HG03097 (cell line): ENCODE data around the gene INSC.
"Not testable (repeated sequence)": the region's sequence is repeated elsewhere in the genome, so short reads cannot be mapped to it uniquely, and the experiment has no call there.

Experiments
- ATAC-seq: cut with Tn5 transposase; IDR thresholded peaks from one replicate; pipeline ENCODE4 v1.9.1; 2021; ENCODE audit not compliant: unreplicated experiment, low FRiP score

INSC gene

GRCh38 chr11:15114501-15115475 lies at the start of gene INSC:
INSC (plus strand) TSS chr11:15114923; CDS start chr11:15149175, 34,252 bp downstream.
- ATAC-seq: no peak

GRCh38 chr11:15069751-15070150 lies 45.0 kb upstream of the INSC start:
- not testable (repeated sequence) for ATAC-seq

GRCh38 chr11:15071556-15072255 lies 43.0 kb upstream of the INSC start:
- no peak for ATAC-seq

- no peak for ATAC-seq
Measured at GRCh38 chr11:15072551-15073143, 42.1 kb upstream of the INSC start.

- ATAC-seq: no peak
Measured at GRCh38 chr11:15073361-15074205, 41.1 kb upstream of the INSC start, which contains the start of gene CALCB. CALCB (plus strand) TSS chr11:15073593; CDS start chr11:15074719, 1,126 bp downstream.

GRCh38 chr11:15074206-15075161 lies 40.2 kb upstream of the INSC start:
- peak; percentile 92 for ATAC-seq

GRCh38 chr11:15075162-15075526 lies 39.6 kb upstream of the INSC start:
- no peak for ATAC-seq

- ATAC-seq: no peak
Measured at GRCh38 chr11:15091175-15091574, 23.5 kb upstream of the INSC start.

GRCh38 chr11:15091625-15092024 lies 23.1 kb upstream of the INSC start:
- ATAC-seq: no peak

- no peak for ATAC-seq
Measured at GRCh38 chr11:15093432-15093831, 21.3 kb upstream of the INSC start.

GRCh38 chr11:15095736-15096228 lies 18.9 kb upstream of the INSC start:
- ATAC-seq: no peak

GRCh38 chr11:15097411-15097810 lies 17.3 kb upstream of the INSC start:
- ATAC-seq: no peak

GRCh38 chr11:15099267-15099666 lies 15.5 kb upstream of the INSC start:
- no peak for ATAC-seq

- ATAC-seq: no peak
Measured at GRCh38 chr11:15101072-15101709, 13.5 kb upstream of the INSC start.

- no peak for ATAC-seq
Measured at GRCh38 chr11:15104166-15104565, 10.6 kb upstream of the INSC start.

GRCh38 chr11:15106201-15106965 lies 8.3 kb upstream of the INSC start:
- ATAC-seq: no peak

- peak; percentile 42 for ATAC-seq
Measured at GRCh38 chr11:15107730-15108515, 6.8 kb upstream of the INSC start.
